ENCODE data around the gene HELB. TPM values are rescaled to one million over a fixed set of nuclear protein-coding genes. Genes with fewer than 3 reads are reported as not detected.

HELB gene
- total RNA-seq, 1 donor from 2014 or later = 2.6 TPM

GRCh38 chr12:66304296-66304900 lies 2.1 kb downstream of the HELB start:
- no peaks in the 10 kb centered on the region for H3K27me3 ChIP-seq (ENCODE audit: control insufficient read depth, insufficient read depth, low read length)
- no peak for TF ChIP-seq CTCF (IDR thresholded peaks at IDR 0.05; ENCODE audit: insufficient read depth, low read length, severe bottlenecking)
- FAIRE-seq = no peak
- no peak overlapping the region for H3K4me3 ChIP-seq (ENCODE audit: low read depth, low read length)
- DNase-seq (ENCODE audit: low read depth) = no peak
- no peaks in the 10 kb centered on the region for H3K36me3 ChIP-seq (ENCODE audit: control insufficient read depth, insufficient read depth, low read length)

- TF ChIP-seq CTCF (IDR thresholded peaks at IDR 0.05; ENCODE audit: insufficient read depth, low read length, severe bottlenecking) = no peak
- no peak for DNase-seq (ENCODE audit: low read depth)
- H3K36me3 ChIP-seq (ENCODE audit: control insufficient read depth, insufficient read depth, low read length) = no peaks in the 10 kb centered on the region
- H3K4me3 ChIP-seq (ENCODE audit: low read depth, low read length) = no peak overlapping the region
- no peaks in the 10 kb centered on the region for H3K27me3 ChIP-seq (ENCODE audit: control insufficient read depth, insufficient read depth, low read length)
- no peak for FAIRE-seq
Observed at GRCh38 chr12:66309606-66310005, 7.3 kb downstream of the HELB start.

DNA sequence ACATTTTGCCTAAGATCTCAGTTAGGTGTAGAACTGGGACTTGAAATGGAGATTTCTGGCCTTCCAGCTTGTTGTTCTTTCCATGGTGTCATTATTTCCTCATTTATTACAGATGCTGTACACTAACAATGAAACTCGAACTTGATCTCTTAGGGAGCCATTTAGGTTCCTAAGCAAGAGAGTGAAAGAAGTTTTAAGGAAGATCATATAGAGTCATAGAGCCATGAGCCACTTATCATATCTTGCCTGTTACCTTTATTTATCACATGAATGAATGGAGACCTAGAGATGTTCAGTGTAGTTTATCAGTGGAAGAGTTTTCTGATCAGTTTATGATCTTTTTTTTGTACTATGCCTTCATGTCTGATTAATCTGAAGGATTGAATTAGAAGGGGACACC lies 9.9 kb downstream of the HELB start:
- FAIRE-seq = no peak
- no peak for DNase-seq (ENCODE audit: low read depth)
- Histone ChIP-seq H3K36me3 (ENCODE audit: control insufficient read depth, insufficient read depth, low read length) (no peaks in the 10 kb centered on the region), H3K27me3 (ENCODE audit: control insufficient read depth, insufficient read depth, low read length) (no peaks in the 10 kb centered on the region), H3K4me3 (ENCODE audit: low read depth, low read length) (no peak overlapping the region)
- TF ChIP-seq CTCF (IDR thresholded peaks at IDR 0.05; ENCODE audit: insufficient read depth, low read length, severe bottlenecking) = no peak

- TF ChIP-seq CTCF (IDR thresholded peaks at IDR 0.05; ENCODE audit: insufficient read depth, low read length, severe bottlenecking) = no peak
- H3K4me3 ChIP-seq (ENCODE audit: low read depth, low read length) = no peak overlapping the region
- no peak for DNase-seq (ENCODE audit: low read depth)
- FAIRE-seq = no peak
- H3K36me3 ChIP-seq (ENCODE audit: control insufficient read depth, insufficient read depth, low read length) = no peaks in the 10 kb centered on the region
- H3K27me3 ChIP-seq (ENCODE audit: control insufficient read depth, insufficient read depth, low read length) = no peaks in the 10 kb centered on the region
Observed at GRCh38 chr12:66314278-66314677, 12.0 kb downstream of the HELB start.

GRCh38 chr12:66319266-66319954 lies 17.1 kb downstream of the HELB start:
- Histone ChIP-seq H3K27me3 (ENCODE audit: control insufficient read depth, insufficient read depth, low read length) (no peaks in the 10 kb centered on the region), H3K4me3 (ENCODE audit: low read depth, low read length) (no peak overlapping the region), H3K36me3 (ENCODE audit: control insufficient read depth, insufficient read depth, low read length) (no peaks in the 10 kb centered on the region)
- FAIRE-seq (no peak), DNase-seq (ENCODE audit: low read depth) (no peak)
- TF ChIP-seq CTCF (IDR thresholded peaks at IDR 0.05; ENCODE audit: insufficient read depth, low read length, severe bottlenecking) = no peak
